ENCODE data around the gene NR6A1.

Gene NR6A1

DNA sequence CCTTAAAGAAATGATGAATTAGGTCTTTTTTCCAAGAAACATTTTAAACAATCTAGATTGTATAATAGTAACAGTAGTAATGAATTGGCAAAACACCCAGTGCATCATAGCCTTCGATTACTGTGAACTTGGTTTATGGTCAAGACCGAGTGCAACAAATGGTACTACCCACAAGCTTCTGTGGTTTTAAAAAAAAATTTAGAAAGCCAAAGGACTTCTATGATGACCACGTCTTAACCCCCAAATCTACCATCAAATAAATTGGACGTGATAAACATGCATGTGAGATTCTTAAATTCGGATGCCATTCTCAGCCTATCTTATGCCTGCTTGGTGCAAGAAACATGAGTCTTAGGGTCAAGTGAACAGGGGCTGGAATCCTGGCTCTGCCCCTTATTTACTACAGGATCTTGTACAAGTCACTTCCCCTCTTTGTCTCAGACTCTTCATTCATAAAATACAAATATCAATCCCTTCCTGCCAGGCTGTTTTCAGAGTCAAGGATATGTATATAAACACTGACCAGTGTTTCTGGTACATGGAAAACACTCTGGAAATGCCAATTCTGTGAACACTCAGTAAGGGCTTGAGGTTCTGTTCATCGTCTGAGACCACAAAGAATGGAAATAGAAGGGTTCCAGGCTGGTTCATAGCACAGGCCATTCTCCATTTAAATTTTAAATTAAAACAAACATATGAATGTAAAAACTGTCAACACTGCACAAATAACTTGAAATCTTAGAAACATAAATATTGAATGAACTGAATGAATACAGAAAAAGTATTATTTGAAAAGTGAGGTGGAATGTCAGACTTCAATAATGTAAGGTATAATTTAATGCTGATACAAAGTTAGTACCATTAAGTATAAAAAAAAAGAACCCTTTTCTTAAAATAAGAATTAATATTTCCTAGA, 107.8 kb downstream of the NR6A1 start:
- no peak overlapping the region for H3K4me3 ChIP-seq (ENCODE audit: low read depth, low read length)
- no peaks in the 10 kb centered on the region for H3K36me3 ChIP-seq (ENCODE audit: control insufficient read depth, insufficient read depth, low read length)

GRCh38 chr9:124662561-124662960, 108.5 kb downstream of the NR6A1 start:
- H3K9me3 ChIP-seq (ENCODE audit: control insufficient read depth, low read length), result no peaks in the 10 kb centered on the region
- H3K79me2 ChIP-seq, result peaks cover 5% of the 10 kb centered on the region
- H3K27me3 ChIP-seq (ENCODE audit: control insufficient read depth, insufficient read depth, low read length), result no peaks in the 10 kb centered on the region
- H3K4me3 ChIP-seq (ENCODE audit: low read depth, low read length), result no peak overlapping the region
- H3K4me2 ChIP-seq (ENCODE audit: low read length), result no peak overlapping the region
- H2AFZ ChIP-seq, result no peak overlapping the region
- H3K4me1 ChIP-seq, result no peaks in the 10 kb centered on the region
- H3K36me3 ChIP-seq (ENCODE audit: control insufficient read depth, insufficient read depth, low read length), result no peaks in the 10 kb centered on the region
- no peak for TF ChIP-seq CTCF (IDR thresholded peaks at IDR 0.05)
- H3K27ac ChIP-seq, result no peak overlapping the region
- H3K9ac ChIP-seq, result no peak overlapping the region

More for the DNA sequence above, 107.8 kb downstream of the NR6A1 start:
- Histone ChIP-seq H3K79me2 (peaks cover 5% of the 10 kb centered on the region), H2AFZ (no peak overlapping the region), H3K27me3 (ENCODE audit: control insufficient read depth, insufficient read depth, low read length) (no peaks in the 10 kb centered on the region), H3K4me2 (ENCODE audit: low read length) (no peak overlapping the region), H3K9ac (no peak overlapping the region), H3K27ac (no peak overlapping the region), H3K9me3 (ENCODE audit: control insufficient read depth, low read length) (no peaks in the 10 kb centered on the region), H3K4me1 (no peaks in the 10 kb centered on the region)
- TF ChIP-seq CTCF (IDR thresholded peaks at IDR 0.05), result no peak

DNA sequence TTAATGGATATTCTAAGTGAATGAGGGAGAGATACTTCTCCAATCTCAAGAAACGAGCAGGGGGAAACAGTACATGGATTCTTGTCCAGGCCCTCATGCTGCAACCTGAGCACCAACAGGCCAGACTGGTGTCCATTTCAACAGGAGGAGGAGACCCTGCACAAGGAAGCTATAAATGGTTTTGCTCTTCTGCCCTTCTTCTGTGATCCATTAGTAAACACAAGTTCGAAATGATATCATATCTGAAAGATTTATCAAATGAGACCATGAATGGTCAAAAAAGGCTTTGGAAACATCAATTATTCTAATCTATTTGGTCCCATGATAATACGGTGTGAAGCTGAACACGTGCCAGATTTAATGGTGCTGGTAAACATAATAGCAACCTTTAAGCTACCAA, 109.8 kb downstream of the NR6A1 start:
- no peaks in the 10 kb centered on the region for H3K36me3 ChIP-seq (ENCODE audit: control insufficient read depth, insufficient read depth, low read length)
- H3K9ac ChIP-seq, result no peak overlapping the region
- no peaks in the 10 kb centered on the region for H3K4me1 ChIP-seq
- H2AFZ ChIP-seq, result no peak overlapping the region
- no peak overlapping the region for H3K27ac ChIP-seq
- no peak for TF ChIP-seq CTCF (IDR thresholded peaks at IDR 0.05)
- H3K79me2 ChIP-seq, result peaks cover 5% of the 10 kb centered on the region
- H3K4me2 ChIP-seq (ENCODE audit: low read length), result no peak overlapping the region
- no peaks in the 10 kb centered on the region for H3K9me3 ChIP-seq (ENCODE audit: control insufficient read depth, low read length)
- H3K4me3 ChIP-seq (ENCODE audit: low read depth, low read length), result no peak overlapping the region
- H3K27me3 ChIP-seq (ENCODE audit: control insufficient read depth, insufficient read depth, low read length), result no peaks in the 10 kb centered on the region

GRCh38 chr9:124660341-124660801, 110.7 kb downstream of the NR6A1 start:
- peak overlapping the region; percentile 92 for H3K27ac ChIP-seq

More at GRCh38 chr9:124660341-124660801, 110.7 kb downstream of the NR6A1 start:
- no peak overlapping the region for H3K9ac ChIP-seq
- H3K4me3 ChIP-seq (ENCODE audit: low read depth, low read length), result no peak overlapping the region
- H3K36me3 ChIP-seq (ENCODE audit: control insufficient read depth, insufficient read depth, low read length), result no peaks in the 10 kb centered on the region
- H3K27me3 ChIP-seq (ENCODE audit: control insufficient read depth, insufficient read depth, low read length), result no peaks in the 10 kb centered on the region
- peak overlapping the region; percentile 85 for H3K4me2 ChIP-seq (ENCODE audit: low read length)
- no peaks in the 10 kb centered on the region for H3K9me3 ChIP-seq (ENCODE audit: control insufficient read depth, low read length)
- H3K79me2 ChIP-seq, result peaks cover 5% of the 10 kb centered on the region
- no peaks in the 10 kb centered on the region for H3K4me1 ChIP-seq
- TF ChIP-seq CTCF (IDR thresholded peaks at IDR 0.05), result no peak
- H2AFZ ChIP-seq, result peak overlapping the region; percentile 64

Data from parathyroid adenoma (tissue), 2 donors.